Measurements from ENCODE around the gene MYO7A.
"Not testable (repeated sequence)": the region's sequence is repeated elsewhere in the genome, so short reads cannot be mapped to it uniquely, and the experiment has no call there.

MYO7A gene

DNA sequence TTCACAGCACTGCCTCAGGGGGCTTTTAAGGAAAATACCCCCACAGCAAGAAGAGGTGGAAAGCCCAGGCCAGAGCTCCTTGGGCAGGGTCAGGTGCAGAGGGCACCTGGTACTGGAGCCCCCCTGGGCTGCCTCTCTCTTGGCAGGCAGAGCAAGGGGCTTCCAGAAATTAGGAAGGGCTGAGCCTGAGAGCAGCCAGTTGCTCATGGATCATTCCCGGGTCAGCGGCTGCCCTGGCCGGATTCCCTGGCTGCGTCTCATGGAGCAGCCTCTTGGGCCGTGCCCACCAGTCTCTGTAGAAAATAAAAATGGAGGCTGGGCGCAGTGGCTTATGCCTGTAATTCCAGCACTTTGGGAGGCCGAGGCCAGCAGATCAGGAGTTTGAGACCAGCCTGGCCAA, 35.7 kb upstream of the MYO7A start:
- DNase-seq (ENCODE audit: low spot score), result no peak

DNA sequence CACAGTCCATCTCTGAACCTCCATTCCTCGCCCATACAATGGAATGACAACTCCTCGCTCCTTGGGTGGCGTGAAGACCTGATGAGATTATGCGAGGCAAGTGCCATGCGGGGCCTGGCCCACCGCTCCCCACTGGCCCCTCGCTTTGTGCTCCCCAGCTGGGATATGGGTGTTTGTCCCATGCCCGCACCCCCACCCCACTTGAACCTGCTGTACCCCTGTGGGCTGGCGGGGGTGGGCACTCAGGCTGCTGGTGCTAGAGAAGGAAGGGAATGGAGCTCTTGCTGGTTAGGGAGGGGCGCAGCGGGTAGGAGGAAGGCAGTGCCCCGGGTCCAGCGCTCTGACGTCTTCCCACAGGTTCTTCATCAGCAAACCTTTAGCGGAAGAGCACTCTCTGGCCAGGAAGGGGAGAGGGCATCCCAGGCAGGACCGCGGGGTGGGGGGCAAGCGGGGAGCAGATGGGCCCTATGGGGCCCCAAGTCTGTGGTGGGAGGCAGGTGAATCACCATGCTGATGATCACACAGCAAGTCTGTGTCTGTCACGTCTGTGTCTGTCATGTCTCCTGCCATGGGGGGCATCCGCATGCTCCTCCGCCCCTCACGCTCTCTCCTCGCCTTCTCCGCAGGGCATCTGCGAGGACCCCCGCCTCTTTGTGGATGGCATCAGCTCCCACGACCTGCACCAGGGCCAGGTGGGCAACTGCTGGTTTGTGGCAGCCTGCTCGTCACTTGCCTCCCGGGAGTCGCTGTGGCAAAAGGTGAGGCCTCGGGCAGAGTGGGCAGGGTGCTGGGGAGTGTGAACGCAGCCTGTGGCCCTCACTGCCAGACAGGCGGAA, 34.8 kb upstream of the MYO7A start:
- DNase-seq (ENCODE audit: low spot score), result no peak

DNA sequence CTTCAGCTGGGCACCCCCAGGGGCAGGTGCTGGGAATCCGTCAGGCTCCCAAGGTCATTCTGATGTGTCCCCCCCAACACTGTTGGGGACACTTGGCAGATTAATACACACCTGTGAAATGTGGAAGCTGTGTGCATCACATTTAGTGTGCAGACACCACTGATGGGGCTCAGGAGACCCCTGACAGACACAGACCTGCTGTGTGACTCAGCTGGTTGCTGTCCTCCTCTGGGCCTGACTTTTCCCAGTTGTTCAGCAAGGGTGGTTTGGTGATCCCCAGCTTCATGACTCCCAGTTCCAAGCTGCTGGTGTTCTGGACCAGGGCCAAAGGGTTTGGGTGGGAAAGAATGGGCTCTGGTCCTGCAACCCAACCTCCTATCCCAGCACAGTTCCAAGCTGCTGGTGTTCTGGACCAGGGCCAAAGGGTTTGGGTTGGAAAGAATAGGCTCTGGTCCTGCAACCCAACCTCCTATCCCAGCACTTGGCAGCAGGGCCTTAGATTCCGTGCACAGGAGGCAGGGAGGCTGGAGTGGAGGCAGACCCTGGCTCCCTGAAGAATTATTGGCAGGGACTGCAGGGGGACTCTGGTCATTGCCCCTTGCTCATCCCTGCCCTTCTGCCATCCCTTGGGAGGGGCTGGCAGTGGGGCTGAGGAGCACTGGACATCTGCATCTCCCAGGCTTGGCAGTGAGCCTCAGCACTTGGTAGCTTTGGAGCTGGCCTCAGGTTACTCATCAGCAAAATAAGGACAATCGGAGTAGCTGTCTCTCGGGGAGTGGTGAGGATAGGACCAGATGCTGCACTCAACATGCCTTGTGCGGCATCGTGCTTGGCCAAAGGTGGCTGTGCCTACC, 33.8 kb upstream of the MYO7A start:
- DNase-seq (ENCODE audit: low spot score), result no peak

DNA sequence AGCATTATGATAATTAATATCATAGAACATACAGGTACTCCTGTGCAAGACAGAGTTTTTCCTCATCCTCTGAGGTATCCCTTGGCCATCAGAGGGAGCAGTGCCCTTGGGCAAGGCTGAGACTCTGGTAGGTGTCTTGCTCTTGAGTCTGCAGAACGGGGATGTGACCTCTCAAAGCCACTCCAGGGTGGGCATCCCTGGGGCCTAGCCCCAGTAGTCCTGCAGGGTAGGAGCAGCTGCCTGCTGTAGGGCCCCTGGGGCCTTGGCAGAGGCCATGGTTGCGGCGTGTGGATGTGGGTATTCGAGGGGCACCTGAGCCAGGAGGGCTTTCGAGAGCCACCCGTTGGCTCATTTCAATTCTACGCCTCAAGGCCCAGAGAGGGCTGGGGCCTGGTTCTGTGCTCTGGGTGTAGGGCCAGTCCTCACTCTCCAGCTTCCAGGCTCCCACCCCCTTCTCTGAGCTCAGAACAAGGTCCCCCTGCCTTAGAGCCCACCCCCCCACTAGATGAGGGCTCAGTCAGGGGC, 33.1 kb upstream of the MYO7A start:
- DNase-seq (ENCODE audit: low spot score), result no peak

DNA sequence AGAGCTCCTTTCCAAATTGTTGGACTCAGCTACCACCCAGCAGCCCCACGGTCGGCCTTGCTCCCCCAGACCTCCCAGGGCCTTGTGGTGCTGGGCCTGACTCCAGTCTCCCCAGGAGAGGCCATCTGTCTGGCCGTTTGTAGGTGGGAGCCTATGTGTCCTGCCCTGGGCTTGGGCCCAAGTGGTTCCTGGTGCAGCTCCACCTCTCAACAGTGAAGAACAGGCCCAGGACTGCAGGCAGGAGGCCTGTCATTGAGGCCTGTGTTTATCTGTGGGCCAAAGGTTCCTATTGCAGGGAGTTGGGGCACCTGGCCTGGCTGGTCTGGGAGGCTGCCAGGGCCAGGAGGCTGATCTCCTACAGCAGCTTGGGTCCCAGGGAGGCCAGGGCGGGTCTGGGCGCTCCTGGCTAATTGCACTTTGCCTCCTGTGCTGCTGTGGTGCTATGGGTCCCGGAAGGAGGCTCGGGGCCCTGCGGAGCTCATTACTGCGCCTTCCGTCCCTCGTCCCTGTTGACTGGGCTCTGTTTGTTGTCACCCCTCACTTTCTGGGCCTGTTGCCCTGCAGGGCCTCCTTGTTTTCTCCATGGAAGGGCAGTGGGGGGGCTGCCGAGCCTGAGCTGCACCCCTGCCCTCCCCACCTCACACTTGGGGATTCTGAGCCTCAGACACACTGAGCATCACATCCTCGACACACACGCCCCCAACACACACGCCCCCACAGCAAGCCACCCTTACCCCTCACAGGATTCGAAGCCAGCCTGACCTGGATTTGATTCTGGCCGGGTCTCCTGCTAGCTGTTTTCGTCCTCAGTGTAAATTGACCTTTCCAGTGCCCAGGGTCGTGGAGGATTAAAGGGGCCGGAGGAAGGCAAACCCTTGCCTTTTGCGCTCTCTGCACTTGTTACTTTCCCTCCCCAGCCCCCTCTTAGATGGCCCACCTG, 32.2 kb upstream of the MYO7A start:
- no peak for DNase-seq (ENCODE audit: low spot score)

DNA sequence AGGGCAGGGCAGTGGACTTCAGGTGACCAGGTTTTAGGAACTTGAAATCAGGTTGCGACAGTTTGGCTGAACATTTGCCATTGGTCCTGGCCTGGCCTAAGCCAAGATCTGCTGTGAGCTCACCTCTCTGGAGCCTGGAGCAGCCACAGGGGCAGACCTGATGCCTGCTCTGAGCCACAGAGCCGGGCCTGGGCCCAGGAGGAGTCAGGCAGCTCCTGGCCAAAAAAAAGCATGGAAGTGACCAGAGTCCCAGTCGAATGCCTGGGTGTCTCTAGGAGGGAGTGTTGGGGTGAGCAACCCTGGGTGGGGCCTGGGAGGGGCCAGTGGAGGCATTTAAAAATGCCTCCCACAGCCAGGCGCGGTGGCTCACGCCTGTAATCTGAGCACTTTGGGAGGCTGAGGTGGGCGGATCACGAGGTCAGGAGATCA, 31.4 kb upstream of the MYO7A start:
- DNase-seq (ENCODE audit: low spot score), result no peak

DNA sequence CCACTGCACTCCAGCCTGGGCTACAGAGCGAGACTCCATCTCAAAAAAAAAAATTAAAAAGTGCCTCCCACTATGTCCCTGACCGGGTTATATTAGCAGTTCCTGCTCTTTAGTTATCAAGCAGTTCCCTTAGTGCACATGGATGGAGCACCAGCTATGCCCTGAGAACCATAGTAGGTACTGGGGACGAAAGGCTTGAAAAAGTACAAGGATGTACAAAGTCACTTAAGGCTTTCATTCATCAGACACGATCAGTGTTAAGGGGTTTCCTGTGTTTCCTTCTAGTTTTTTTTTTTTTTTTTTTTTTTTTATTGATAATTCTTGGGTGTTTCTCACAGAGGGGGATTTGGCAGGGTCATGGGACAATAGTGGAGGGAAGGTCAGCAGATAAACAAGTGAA, 30.9 kb upstream of the MYO7A start:
- not testable (repeated sequence) for DNase-seq (ENCODE audit: low spot score)

DNA sequence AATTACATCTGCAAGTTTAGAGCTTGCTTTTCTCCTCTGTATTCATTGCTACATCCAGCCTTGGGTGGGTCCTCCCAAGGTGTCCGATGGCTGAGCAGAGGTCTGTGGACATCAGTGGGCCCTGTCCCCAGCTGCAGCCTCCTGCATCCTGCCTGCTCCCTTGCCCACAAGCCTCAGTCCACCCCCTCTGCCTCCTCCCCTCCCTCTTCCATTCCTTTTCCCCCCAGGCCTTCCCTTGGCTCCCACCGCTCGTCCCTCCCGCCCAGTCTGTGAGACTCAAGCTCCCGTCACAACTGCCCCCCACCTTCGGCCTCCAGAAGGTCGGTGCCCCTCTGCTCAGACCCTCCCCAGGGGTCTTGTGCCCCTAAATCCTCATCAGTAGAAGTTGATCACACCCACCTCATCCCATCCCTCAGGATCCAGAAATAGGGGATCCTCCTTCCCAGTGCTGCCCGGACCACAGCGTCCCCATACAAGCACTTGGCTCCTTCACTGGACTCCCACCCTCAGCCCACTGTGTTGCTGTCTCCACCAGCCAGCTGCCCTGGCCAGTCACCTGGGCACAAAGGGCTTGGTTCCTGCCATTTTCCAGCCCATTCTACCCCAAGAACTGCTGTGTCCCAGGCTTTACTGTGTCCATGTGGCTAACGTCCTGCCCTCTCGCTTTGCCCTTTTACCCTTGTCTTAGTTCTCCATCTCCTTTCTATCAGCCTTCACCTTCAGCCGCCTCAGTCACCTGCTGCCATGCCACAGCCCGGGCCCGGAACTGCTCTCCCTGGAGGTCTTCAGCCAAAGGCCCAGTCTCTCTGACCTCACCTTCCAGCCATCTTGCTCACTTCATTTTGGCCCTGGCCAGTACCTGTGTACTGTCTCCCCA, 27.6 kb upstream of the MYO7A start:
- DNase-seq (ENCODE audit: low spot score), result no peak

DNA sequence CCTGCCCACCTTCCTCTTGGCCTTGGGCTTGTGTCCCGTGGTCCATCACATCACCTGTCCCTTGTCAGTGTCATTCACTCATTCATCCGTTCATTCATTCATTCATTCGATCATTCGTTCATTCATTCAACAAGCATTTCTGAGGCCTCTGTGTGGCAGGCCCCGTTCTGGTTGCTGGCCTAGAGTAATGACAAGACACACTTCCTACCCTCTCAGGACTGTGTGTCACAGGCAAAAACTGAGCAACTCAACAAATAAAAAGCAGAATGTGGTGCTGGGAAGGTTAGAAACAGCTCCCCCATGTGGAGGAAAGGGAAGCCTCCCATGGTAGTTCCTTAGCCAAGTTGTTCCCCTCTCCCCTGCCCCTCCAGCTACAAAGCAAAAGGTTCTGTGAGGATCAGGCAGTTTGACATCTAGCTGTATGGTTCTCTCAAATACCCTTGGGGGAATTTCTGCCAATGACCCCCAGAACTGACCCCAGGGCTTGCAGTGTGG, 27.0 kb upstream of the MYO7A start:
- DNase-seq (ENCODE audit: low spot score), result no peak

DNA sequence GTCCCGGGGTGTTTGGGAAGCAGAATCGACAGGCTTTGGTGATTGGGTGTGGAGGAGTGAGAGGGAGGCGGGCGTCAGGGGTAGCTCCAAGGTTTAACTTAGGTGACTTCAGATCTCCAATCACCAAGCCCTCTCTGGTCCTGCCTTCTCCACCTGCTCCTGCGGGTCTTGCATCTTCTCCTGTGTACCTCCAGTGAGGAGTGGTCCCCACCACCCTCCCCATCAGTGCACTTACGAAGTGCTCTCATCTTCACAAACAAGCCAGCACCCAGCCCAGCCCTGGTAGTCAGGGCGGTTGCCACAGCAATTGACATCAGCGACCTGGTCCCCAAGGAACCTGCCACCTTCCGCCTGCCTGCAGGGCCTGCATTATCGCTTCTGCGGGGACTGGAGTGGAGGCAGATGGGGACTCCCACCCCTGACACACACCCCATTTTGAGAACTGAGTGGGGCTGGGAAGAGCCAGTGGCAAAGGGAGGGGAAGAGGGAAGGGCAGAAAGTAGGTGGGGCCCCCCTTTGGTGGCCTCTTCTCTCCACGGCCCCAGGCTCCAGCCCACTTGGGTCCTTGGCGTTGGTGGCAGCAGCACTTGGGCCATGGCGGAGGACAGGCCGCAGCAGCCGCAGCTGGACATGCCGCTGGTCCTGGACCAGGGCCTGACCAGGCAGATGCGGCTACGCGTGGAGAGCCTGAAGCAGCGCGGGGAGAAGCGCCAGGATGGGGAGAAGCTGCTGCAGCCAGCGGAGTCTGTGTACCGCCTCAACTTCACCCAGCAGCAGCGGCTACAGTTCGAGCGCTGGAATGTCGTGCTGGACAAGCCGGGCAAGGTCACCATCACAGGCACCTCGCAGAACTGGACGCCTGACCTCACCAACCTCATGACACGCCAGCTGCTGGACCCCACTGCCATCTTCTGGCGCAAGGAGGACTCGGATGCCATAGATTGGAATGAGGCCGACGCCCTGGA, 25.5 kb upstream of the MYO7A start, which contains the start of gene OMP:
OMP (plus strand) TSS at position 595 of the 965 bp plus-strand sequence; CDS start at position 595, 0 bp downstream.
- no peak for DNase-seq (ENCODE audit: low spot score)

DNA sequence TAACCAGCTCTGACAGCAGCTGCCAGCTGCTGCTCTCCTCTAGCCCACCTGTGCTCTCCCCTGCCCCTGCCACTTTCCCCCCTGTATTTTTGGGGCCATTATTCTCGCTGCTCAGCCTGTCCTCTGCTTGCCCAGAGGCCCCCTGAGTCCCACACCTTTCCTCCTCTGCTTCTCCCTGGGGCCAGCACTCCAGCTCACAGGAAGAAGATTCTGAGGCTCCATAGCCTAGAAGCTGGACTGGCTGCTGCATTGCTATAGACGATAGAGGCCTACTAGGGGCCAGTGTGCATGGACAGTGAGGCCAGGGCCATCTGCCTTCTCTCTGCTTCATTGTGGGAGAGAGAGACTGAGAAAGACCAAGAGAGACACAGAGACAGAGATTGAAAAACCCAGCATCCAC, 24.7 kb upstream of the MYO7A start:
- no peak for DNase-seq (ENCODE audit: low spot score)

DNA sequence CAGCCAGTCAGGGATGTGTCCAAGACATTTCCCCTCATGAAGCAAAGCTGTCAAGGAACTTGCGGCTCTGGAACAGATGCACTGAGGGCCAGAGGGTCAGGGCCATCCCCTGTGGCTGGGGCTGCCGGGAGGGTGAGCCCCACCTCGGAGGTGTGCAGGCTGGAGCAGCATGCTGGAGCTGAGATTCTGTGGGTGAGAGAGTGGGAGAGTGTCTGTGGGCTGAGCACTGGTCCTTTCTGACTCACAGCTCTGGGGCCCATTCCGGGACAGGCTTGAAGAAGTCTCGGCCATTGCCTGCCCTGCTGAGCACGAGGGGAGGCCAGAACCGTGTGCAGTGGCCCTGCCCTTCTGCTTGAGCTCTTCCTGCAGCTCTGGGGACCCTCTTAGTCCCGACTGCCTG, 23.3 kb upstream of the MYO7A start:
- DNase-seq (ENCODE audit: low spot score), result no peak

DNA sequence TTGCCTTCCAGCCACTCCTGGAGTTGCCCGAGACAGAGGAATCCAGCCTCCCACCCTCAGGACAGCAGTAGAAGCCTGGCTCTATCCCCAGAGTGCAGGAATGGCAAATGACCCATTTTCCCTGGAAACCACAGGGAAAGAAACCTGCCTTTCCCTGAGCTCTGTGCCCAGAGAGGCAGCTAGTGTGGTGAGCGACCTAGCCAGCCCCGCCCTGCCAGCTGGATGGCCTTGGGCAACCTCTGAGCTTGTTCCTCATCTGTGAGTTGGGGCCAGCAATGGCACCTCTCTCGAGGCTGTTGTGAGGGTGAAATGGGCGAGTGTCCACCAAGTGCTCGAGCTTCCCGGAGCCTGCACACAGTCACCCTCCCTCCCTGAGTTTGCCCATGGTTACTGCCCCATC, 21.7 kb upstream of the MYO7A start:
- DNase-seq (ENCODE audit: low spot score), result no peak

DNA sequence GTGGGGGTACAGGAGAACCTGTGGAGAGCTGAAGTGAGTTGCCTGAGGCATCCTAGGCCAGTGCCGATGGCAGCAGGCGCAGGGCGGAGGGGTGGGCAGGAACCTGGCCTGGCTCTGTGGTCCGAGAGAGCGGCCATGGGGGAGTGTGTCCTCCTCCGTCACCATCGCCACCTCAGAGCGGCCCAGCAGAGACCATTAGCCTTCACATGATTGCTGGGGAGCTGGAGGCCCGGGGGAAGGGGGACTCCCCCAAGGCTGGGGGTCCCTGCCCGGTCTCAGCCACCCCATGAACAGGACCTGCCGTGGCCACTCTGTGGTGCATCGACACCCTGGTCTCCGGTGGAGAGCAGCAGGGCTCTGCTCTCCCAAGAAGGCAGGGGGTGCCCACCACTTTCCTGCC, 21.3 kb upstream of the MYO7A start:
- DNase-seq (ENCODE audit: low spot score), result no peak

DNA sequence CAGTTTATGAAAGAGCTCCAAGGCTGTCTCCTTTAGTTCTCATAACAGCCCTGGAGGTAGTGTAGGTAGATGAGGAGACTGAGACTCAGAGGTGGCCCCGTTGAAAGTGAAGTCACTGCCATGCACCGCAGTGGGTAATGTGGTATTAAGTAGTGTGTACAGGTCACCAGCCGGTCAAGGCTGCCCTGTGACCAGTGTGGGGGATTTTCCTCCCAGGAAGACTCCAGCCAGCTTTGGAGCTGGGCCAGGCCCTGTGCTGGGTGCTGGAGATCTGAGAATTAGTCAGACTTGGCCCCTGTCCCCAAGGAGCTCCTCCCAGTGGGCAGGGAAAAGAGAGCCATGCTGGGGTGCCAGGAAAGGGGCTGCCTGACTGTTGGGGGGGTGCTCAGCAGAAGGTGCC, 20.1 kb upstream of the MYO7A start:
- DNase-seq (ENCODE audit: low spot score), result no peak

DNA sequence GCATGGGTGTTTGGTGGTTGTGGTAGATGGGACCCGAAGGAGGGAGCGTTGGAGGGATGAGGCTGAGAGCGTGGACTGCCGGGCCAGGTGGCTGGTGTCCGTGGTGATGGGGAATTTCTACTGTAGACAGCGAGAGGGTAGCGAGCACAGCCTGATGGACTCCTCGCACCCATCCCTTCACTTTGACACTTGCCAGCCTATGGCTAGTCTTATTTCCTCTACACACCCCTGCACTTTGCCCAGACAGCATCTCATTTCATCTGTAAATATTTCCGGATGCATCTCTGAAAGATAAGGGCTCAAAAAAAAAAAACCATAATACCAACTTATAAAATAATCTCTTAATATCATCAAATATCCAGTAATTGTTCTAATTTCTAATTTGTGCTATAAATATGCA, 19.6 kb upstream of the MYO7A start:
- no peak for DNase-seq (ENCODE audit: low spot score)

DNA sequence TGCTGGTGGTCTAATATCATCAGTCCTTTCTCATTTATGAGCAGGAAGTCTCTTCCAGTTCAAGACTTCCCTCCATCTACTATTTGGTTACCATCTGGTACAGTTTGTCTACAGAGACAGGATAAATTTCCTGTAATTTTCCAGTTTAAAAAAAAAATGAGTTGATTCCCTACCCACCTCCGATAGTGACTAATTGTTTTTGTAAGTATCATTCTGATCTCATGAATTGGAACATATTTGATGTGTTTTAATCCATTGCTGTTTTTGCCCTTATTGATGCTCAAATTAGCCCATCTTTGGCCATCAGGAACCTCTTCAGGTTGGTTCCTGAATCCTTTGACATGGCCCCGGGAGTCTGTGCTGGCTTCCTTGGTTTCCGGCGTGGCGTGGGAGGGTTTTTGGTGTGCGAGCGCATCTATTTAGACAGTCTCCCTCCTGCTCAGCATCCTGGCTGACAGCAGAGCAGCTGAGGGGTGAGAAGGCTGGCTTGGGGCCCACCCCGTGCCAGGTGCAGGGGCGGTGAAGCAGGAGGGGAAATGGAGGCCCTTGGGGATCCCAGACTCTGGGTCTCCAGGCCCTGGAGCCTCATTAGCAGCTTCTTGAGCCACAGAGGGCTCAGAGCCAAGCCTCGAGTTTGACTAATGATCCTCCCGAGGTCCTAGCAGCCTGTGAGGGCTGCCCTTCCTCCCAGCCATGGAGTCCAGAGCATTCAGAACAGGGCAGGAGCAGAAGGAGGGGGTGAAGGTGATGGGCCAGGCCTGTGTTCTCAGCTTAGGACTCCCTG, 18.6 kb upstream of the MYO7A start:
- DNase-seq (ENCODE audit: low spot score), result no peak

DNA sequence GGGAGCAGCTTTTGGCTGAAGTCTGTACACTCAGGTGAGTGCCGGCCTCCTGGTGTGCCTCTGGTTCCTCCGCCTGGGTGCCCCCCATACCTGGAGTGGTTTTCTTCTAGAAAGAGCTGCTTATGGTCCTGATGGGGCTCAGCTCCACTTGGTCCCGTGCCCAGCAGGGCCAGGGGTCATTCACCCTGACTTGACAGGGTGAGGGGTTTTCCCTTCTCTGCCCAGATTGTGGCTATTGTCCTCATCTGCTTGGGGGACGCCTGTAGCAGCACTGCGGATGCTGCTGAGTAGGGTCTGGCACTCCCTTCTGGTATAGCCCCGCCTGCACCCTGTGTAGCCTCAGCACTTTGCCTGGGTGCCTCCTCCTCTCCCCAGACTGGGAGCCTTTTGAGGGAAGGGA, 17.2 kb upstream of the MYO7A start:
- no peak for DNase-seq (ENCODE audit: low spot score)
